CD4-positive, alpha-beta T cell treated with Interleukin-6 at 100 ng/mL for 8 hours (primary cell): ENCODE measurements around the gene ROR2.
"Not testable (repeated sequence)": the region's sequence is repeated elsewhere in the genome, so short reads cannot be mapped to it uniquely, and the experiment has no call there.

Source experiments
- DNase-seq: peaks from one replicate; pipeline ENCODE4 v3.0.0-alpha.2; 2020; ENCODE audit warnings: mixed read lengths, low spot score

Gene ROR2

GRCh38 chr9:91678807-91679580, 271.0 kb downstream of the ROR2 start:
- no peak for DNase-seq

GRCh38 chr9:91677822-91678436, 272.1 kb downstream of the ROR2 start:
- DNase-seq: no peak

- no peak for DNase-seq
Observed at GRCh38 chr9:91677331-91677730, 272.7 kb downstream of the ROR2 start.

DNA sequence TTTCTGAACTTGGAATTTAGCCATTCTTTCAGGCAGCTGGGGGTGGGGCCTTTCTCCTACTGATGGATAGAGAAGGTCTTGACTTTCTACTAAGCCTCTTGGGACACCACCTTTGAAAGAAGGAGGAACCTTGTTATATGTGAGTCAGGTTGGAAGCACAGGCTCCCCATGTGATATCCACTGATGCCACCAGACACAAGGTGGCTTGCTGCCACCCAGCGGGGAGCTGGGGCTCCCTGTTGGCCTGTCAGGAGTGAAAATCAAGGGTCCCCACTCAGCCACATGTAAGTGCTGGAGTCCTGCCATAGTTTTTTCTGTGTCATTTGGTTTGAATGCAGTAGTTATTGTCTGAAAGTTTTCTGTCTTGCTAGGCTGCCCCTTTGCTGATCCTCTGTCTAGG, 274.0 kb downstream of the ROR2 start:
- DNase-seq: no peak

DNA sequence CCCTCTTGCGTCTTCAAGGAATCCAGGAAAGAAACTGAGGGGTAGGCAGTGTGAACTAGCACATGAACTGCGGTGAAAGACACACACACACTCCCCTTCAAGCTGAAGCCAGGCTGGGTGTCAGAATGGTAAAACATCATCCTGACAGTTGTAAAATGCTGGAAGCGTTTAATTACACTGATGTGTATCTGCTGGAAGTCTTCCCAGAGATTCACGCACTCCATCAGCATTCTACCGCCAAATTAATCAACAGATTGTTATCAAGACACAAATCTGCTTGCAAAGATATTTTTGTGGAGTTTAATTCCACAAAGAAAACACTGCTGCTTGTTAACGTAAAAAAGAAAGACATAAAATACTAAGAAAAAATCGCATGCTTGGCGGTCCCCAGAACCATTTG, 285.4 kb downstream of the ROR2 start:
- DNase-seq: no peak

DNA sequence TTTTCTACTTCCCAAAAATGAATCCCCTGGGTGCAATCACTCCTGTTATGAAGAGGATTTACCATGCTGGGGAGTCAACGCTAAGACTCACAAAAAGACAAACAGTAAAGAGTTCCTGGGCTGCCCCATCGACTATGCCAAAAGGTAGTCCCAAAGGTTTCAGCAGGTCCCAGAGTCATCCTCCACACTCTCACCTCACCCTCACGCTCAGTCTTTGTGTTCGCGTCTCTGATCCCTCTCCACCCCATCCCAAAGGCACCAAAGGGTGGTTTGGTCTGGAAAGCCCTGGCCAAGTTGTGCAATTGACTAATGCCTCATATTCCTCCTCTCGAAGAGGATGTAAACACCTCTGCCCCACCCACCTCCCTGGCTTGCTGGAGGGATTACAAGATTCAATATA, 286.2 kb downstream of the ROR2 start:
- DNase-seq: no peak

DNA sequence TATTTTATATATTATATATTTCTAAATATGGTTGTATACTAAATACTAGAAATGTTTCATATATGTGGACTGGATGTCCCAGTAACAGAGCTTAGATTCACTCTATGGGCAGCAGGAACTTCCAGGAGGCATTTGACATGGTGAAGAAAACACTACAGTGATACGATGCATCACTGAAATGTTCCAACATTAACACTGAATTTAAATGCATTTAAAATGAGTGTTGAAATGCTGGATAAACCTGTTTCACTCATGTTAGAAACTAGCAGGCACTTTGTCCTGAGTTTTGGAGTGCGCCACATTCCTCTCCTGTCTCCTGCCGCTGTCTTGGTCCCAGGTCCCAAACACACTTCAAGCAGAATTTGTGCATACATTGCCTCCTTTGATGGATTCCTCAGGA, 288.6 kb downstream of the ROR2 start:
- no peak for DNase-seq

DNA sequence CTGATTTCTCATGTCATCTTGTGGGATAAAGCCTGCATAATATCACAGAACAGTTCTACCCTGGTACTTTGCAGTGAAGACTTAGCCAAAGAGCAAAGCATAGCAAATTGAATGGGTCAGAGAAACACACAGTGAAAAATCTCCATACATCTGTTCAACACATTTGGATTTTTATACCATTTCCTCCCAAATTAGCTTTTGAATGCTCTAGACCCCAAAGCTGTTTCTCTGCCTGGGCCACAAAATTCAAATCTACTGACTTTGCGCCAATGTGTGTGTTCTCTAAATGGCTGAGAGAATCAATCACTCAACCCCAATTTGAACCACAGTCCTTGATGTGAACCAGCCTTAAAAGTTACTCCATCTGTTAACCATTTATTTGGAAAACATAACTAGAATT, 289.5 kb downstream of the ROR2 start:
- DNase-seq: no peak

DNA sequence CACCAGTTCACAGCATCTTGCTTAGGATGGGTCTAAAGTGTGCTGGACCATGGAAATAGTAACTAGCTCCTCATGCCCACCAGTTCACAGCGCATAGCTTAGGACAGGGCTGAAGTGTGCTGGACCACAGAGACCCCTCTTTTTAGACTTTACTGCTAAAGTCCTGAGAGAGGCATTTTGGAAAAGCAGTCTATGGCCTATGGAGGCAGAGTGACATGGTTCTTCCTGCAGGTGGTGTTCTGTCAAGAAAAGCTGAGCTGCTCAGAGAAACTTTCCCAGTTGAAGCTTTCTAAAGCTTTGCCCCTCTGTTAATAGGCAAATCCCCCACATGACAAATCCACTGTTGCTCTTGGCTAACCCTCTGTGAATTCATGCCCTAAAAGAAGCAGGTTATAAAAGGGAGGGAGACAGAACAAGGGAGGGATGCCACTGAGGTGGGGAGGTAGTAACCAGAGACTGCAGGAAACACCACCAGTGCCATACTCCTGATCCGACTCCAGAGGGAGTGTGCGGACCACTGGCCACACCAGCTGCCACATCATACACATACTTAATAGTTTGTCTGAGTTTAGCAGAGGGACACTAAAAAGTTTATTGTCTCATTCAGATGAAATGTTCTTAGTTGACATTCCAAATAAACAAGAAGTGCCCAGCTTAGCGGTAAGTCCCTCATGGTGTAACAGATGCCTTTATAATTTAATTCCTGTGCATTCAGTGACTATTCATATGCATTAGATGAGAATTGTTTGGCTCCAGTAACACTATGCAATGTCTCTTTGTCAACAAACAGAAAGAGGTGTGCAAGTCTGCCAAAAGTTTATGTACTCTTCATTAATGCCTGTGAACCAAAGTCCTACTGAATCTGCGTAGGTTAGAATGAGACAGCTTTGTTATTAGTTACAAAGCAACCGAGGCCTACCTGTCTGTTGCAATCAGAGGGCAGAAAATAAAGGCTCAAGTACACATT, 290.2 kb downstream of the ROR2 start:
- DNase-seq: no peak

GRCh38 chr9:91658513-91659105, 291.4 kb downstream of the ROR2 start:
- DNase-seq: no peak

- DNase-seq: no peak
Observed at GRCh38 chr9:91657501-91657900, 292.5 kb downstream of the ROR2 start.

DNA sequence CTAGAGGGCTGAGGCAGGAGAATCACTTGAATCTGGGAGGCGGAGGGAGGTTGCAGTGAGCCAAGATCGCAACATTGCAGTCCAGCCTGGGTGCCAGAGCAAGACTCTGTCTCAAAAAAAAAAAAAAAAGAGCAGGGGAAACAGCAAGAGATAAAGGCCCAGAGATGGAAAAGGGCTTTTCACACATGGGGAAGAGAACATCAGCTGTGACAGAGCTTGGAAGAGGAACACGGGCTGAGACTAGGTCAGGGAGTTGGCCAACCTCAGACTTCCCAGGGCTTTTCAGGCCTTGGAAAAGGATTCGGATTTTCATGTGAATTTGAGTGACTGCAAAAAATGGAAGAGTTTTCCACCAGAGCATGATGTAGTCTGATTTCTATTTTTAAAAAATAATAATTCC, 294.4 kb downstream of the ROR2 start:
- DNase-seq: no peak

- DNase-seq: no peak
Observed at GRCh38 chr9:91655215-91655614, 294.8 kb downstream of the ROR2 start.

GRCh38 chr9:91654527-91654926, 295.5 kb downstream of the ROR2 start:
- no peak for DNase-seq

DNA sequence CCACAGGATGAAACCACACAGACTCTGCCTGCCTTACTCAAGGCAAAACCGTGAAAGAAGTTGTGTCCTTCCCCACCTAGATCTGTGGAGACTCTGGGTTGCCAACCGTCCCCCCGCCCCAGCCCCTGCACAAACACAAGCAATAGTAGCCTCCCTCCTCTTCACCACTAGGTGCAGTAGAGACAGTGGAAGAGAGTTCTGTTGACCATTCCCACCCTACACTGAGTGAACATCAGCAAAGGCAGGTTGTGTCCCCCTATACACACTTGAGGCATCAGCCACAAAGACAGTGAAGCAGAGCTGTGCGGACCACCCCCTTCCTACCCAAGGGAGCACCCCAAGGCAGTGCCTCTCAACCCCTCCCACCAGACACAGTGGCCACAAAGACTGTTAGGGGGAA, 302.7 kb downstream of the ROR2 start:
- DNase-seq: no peak

- no peak for DNase-seq
Observed at GRCh38 chr9:91646702-91647101, 303.3 kb downstream of the ROR2 start.

DNA sequence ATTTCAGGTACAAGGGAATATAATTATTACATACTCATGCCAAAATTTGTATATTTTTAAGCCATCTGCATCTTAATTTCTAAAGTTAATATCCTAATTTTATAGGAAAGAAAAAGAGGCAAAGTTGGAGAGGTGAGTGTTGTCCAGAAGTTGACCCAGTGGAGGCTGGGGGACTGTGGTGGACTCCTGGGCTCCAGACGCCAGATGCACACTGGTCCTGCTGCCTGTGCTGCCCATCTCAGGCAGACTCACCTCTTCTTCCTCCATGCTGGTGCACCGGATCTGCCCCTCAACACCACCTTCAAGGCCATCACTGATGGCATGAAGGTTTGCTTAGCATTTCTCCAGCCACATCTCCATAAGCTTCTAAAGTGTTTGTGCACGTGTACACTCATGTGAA, 305.6 kb downstream of the ROR2 start:
- no peak for DNase-seq

GRCh38 chr9:91643481-91644077, 306.4 kb downstream of the ROR2 start:
- DNase-seq: no peak

DNA sequence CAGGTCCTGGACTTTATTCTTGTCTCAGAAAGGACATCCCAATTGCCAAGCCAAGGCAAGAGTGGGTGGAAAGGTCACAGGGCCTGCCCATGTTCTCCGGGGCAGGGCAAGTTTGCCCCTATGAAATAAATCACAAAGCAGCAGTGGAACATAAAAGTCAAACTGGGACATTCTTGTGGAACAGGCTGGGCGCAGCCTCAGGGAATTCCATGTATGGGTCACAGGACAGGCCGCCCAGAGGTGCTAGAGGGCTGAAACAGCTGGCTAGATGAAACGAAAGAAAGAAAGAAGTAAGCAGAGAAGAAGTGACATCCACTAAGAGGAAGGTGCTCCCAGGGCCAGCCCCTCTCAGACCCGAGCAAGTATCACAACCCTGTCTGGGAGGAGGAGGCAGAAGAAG, 307.3 kb downstream of the ROR2 start:
- DNase-seq: no peak

DNA sequence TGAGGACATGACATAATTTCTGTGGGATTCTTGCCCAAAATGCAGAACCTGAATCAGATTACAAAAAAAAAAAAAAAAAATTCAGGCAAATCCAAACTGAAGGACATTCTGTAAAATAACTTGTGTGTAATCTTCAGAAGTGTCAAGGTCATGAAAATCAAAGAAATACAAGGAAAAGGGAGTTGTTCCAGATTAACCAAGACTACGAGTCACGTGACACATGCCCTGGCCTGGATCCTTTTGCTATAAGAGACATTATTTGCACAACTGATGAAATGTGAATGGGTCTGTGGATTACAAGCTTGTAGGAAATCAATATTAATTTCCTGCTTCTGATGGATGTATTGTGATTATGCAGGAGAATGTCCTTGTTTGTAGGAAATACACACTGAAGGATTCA, 309.6 kb downstream of the ROR2 start:
- no peak for DNase-seq

DNA sequence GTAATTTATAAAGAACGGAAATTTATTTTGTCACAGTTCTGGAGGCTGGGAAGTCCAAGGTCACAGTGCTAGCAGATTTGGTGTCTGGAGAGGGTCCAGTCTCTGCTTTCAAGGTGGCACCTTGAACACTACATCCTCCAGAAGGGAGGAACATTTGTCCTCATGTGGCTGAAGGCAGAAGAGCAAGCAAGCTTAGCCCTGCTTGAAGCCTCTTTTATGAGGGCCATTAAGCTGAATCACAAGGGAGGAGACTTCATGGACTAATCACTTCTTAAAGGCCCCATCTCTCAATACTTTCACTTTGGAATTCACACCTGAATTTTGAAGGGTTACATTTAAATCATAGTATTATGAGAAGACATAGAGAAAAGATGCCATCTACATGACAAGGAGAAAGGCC, 311.0 kb downstream of the ROR2 start:
- no peak for DNase-seq

DNA sequence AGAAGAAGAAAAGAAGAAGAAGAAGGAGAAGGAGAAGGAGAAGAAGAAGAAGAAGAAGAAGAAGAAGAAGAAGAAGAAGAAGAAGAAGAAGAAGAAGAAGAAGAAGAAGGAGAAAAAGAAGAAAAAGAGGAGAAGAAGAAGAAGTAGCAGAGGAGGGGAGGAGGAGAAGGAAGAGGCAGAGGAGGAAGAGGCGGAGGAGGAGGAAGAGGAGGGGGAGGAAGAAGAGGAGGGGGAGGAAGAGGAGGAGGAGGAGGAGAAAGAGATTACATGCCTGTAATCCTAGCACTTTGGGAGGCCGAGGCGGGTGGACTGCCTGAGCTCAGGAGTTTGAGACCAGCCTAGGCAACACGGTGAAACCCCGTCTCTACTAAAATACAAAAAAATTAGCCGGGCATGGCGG, 315.2 kb downstream of the ROR2 start:
- not testable (repeated sequence) for DNase-seq
